Heart right ventricle (tissue), 16 donors: ENCODE results near the gene CR1. TPM values are rescaled to one million over a fixed set of nuclear protein-coding genes. Genes with fewer than 3 reads are reported as not detected.

Experiments
- ATAC-seq, 8 donors: fragments of 200-7000 bp; cut with Tn5 transposase; one replicate each; pipeline ENCODE4 v1.9.1; 2020; ENCODE audit warnings: mild to moderate bottlenecking in 8 of 8, moderate library complexity in 8 of 8, moderate number of reproducible peaks in 1 of 8
- DNase-seq, 2 donors: peaks; one replicate each; pipeline ENCODE4 v3.0.0-alpha.2; 2020
- H3K27ac ChIP-seq, 10 donors: fragments of 200-600 bp; sonication (generic) in 2 of 10; one replicate each; pipeline versions ENCODE4 v1.5.0 to v1.8.0; 2020 to 2022; ENCODE audit warnings: mild to moderate bottlenecking in 3 of 10
- H3K27me3 ChIP-seq, 7 donors: fragments of 200-600 bp; one replicate each; pipeline ENCODE4 v1.8.0; 2021 to 2022; ENCODE audit warnings: mild to moderate bottlenecking in 2 of 7
- H3K36me3 ChIP-seq, 9 donors: fragments of 200-600 bp; sonication (generic) in 1 of 9; one replicate each; pipeline versions ENCODE4 v1.5.0 to v1.8.0; 2020 to 2022; ENCODE audit warnings: mild to moderate bottlenecking in 2 of 9
- H3K4me1 ChIP-seq, 9 donors: fragments of 200-600 bp; sonication (generic) in 1 of 9; one replicate each; pipeline versions ENCODE4 v1.5.0 to v1.8.0; 2020 to 2022; ENCODE audit warnings: mild to moderate bottlenecking in 4 of 9
- H3K4me3 ChIP-seq, 10 donors: fragments of 200-600 bp; sonication (generic) in 2 of 10; one replicate each; pipeline versions ENCODE4 v1.5.0 to v1.8.0; 2020 to 2022; ENCODE audit warnings: mild to moderate bottlenecking in 7 of 10, moderate library complexity in 2 of 10
- H3K9me3 ChIP-seq, 11 donors: fragments of 200-600 bp in 10 of 11; sonication (generic) in 2 of 11; one replicate each; pipeline versions ENCODE4 v1.5.0 to v1.8.0; 2013 to 2022; ENCODE audit warnings: mild to moderate bottlenecking in 2 of 11, control low read depth in 1 of 11, moderate library complexity in 1 of 11
- WGBS, 2 donors: extraction: QIAGEN DNeasy Blood & Tissue Kit; methylation state at CpG; one replicate each; pipeline ENCODE4 v1.1.7; 2013; ENCODE audit warnings: inconsistent platforms in 1 of 2; 5-methylcytosine and 5-hydroxymethylcytosine counted together
- intact Hi-C, 10 donors: fragments of 100-400 bp; cut with DNase I; formaldehyde crosslinking; loops; one replicate each; pipeline versions ENCODE4 v1.11.1 to v1.14.2; 2022
- polyA plus RNA-seq, 2 donors: library from polyadenylated mRNA; stranded (reverse); fragments of 200-250 nt; gene quantifications; one replicate each; pipeline ENCODE4 v1.2.3, GENCODE V29; 2013
- total RNA-seq, 10 donors: library from RNA; stranded (reverse); fragmentation: NEBNext Ultra II Directional in 3 of 10; extraction: Animal tissue kit (Norgen Biotek cat#: 25700) in 3 of 10; gene quantifications; one replicate each; pipeline versions ENCODE4 v1.2.1 to v1.2.4, GENCODE V29; 2021 to 2023
- TF ChIP-seq, protein P1 (sequence below), 9 donors: fragments of 200-600 bp; sonication (generic) in 2 of 9; IDR thresholded peaks; one replicate each; pipeline versions ENCODE4 v1.5.0 to v1.8.0; 2021 to 2022; ENCODE audit warnings: antibody characterized with exemption in 9 of 9, mild to moderate bottlenecking in 5 of 9, moderate library complexity in 1 of 9
- donor health status: Arrhythmogenic right ventricular cardiomyopathy.
- donor health status: ischemic (EF 13 %, LVEDD 7.1; RV severe dilation, severe dysfunction).
- donor health status: healthy with polysubstance abuse.
- donor health status: DM: no; HTN: yes; CAD: no.
- donor health status: DM: no; HTN: no; CAD: no.
- donor health status: ischemic (EF 25% LVEDD 6.9; RV normal size, moderate dysfunction).
- donor health status: ischemic (EF 25% LVEDD 5.7; RV mildly dilated, moderate dysfunction).
- donor health status: healthy.
- donor health status: DM: yes; HTN: yes; CAD: no.
- donor health status: Ischemic cardiomyopathy.
- donor health status: ischemic (EF 35%, LVEDD 5.7; RV mildly dilated, moderate dysfunction).
- donor health status: nonischemic (EF 11% LVEDD 7.7; RV severe dilation, severe dysfunction).
- donor health status: DM: yes; HTN: yes; CAD: no.
- donor health status: PGD.
- donor health status: ischemic (EF 29% LVEDD 5.4; RV normal size, mild dysfunction).
- donor health status: nonischemic (EF 23%, LVEDD 6.1; RV moderate dilation, normal function).

Gene CR1
- total and polyA plus RNA-seq, 12 donors, result 0.15 to 25.6 (median 1.4) TPM

- ATAC-seq (no peak), DNase-seq (no peak)
- no peak overlapping the region for H3K4me3 ChIP-seq
- peaks cover 0 to 18% (median 9%) of the 10 kb centered on the region in 9 donors for H3K4me1 ChIP-seq
- H3K27ac ChIP-seq, result no peak overlapping the region
- no peaks in the 10 kb centered on the region for H3K9me3 ChIP-seq
- intact Hi-C loops, result loop anchor here in 1 of 10 donors (10.0 kb wide), 1 partner anchor 48 kb away; no protein-coding TSS in a partner anchor
- TF ChIP-seq, protein P1, sequence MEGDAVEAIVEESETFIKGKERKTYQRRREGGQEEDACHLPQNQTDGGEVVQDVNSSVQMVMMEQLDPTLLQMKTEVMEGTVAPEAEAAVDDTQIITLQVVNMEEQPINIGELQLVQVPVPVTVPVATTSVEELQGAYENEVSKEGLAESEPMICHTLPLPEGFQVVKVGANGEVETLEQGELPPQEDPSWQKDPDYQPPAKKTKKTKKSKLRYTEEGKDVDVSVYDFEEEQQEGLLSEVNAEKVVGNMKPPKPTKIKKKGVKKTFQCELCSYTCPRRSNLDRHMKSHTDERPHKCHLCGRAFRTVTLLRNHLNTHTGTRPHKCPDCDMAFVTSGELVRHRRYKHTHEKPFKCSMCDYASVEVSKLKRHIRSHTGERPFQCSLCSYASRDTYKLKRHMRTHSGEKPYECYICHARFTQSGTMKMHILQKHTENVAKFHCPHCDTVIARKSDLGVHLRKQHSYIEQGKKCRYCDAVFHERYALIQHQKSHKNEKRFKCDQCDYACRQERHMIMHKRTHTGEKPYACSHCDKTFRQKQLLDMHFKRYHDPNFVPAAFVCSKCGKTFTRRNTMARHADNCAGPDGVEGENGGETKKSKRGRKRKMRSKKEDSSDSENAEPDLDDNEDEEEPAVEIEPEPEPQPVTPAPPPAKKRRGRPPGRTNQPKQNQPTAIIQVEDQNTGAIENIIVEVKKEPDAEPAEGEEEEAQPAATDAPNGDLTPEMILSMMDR (IDR thresholded peaks at IDR 0.05), result no peak
- H3K36me3 ChIP-seq, result peaks cover 0 to 10% (median 0%) of the 10 kb centered on the region in 9 donors
- peaks cover 0 to 28% (median 10%) of the 10 kb centered on the region in 7 donors for H3K27me3 ChIP-seq
- WGBS, 2 donors, result 49 to 52% methylated on average over 4 of the region's 4 CpGs
These were observed 151.1 kb downstream of the CR1 start for GRCh38 chr1:207646944-207647579.

GRCh38 chr1:207647671-207648333 is 151.8 kb downstream of the CR1 start:
- no peak for ATAC-seq
- DNase-seq, result no peak
- no peak overlapping the region for H3K27ac ChIP-seq
- H3K4me3 ChIP-seq, result no peak overlapping the region
- H3K4me1 ChIP-seq, result peaks cover 0 to 18% (median 9%) of the 10 kb centered on the region in 9 donors
- peaks cover 0 to 26% (median 7%) of the 10 kb centered on the region in 7 donors for H3K27me3 ChIP-seq
- H3K36me3 ChIP-seq, result peaks cover 0 to 2% (median 0%) of the 10 kb centered on the region in 9 donors
- WGBS, 2 donors, result 48 to 55% methylated on average over 4 of the region's 4 CpGs
- intact Hi-C loops, result loop anchor here in 1 of 10 donors (10.0 kb wide), 1 partner anchor 47 kb away; no protein-coding TSS in a partner anchor
- TF ChIP-seq, protein P1 (IDR thresholded peaks at IDR 0.05), result no peak
- no peaks in the 10 kb centered on the region for H3K9me3 ChIP-seq

- TF ChIP-seq, protein P1 (IDR thresholded peaks at IDR 0.05), result no peak
- peaks cover 0 to 18% (median 9%) of the 10 kb centered on the region in 9 donors for H3K4me1 ChIP-seq
- no peak overlapping the region for H3K27ac ChIP-seq
- DNase-seq (no peak), ATAC-seq (no peak)
- H3K9me3 ChIP-seq, result no peaks in the 10 kb centered on the region
- 53 to 62% methylated on average over 5 of the region's 5 CpGs for WGBS, 2 donors
- peaks cover 0 to 20% (median 6%) of the 10 kb centered on the region in 7 donors for H3K27me3 ChIP-seq
- intact Hi-C loops, result loop anchor here in 1 of 10 donors (10.0 kb wide), 1 partner anchor 46 kb away; no protein-coding TSS in a partner anchor
- H3K4me3 ChIP-seq, result no peak overlapping the region
- H3K36me3 ChIP-seq, result no peaks in the 10 kb centered on the region
These were observed 152.6 kb downstream of the CR1 start for GRCh38 chr1:207648334-207649209.
